ENCODE results near the gene SEMA3D. TPM values are rescaled to one million over a fixed set of nuclear protein-coding genes. Genes with fewer than 3 reads are reported as not detected.

Gene SEMA3D
- total and polyA plus RNA-seq, 2 experiments from 2014 or later: 1.5 to 7.2 TPM

DNA sequence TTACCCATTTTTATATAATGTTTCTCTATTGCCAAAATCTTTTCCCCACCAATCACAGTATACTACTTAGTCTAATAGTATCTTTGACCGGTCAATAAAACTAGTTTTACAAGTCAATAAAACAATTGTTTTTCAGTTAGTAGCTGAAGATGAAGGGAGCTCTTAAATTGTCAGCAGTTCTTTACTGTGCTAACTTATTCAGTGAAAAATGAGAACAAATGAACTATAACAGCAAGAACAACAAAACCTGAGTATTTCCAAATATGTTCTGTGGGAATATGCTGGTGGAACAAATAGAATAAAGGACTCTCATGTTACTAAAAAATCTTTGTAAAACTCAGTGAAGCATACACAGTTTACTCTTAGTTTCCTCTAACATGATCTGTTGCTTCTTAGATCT lies 134.0 kb downstream of the SEMA3D start (continued):
- TF ChIP-seq, protein P1, sequence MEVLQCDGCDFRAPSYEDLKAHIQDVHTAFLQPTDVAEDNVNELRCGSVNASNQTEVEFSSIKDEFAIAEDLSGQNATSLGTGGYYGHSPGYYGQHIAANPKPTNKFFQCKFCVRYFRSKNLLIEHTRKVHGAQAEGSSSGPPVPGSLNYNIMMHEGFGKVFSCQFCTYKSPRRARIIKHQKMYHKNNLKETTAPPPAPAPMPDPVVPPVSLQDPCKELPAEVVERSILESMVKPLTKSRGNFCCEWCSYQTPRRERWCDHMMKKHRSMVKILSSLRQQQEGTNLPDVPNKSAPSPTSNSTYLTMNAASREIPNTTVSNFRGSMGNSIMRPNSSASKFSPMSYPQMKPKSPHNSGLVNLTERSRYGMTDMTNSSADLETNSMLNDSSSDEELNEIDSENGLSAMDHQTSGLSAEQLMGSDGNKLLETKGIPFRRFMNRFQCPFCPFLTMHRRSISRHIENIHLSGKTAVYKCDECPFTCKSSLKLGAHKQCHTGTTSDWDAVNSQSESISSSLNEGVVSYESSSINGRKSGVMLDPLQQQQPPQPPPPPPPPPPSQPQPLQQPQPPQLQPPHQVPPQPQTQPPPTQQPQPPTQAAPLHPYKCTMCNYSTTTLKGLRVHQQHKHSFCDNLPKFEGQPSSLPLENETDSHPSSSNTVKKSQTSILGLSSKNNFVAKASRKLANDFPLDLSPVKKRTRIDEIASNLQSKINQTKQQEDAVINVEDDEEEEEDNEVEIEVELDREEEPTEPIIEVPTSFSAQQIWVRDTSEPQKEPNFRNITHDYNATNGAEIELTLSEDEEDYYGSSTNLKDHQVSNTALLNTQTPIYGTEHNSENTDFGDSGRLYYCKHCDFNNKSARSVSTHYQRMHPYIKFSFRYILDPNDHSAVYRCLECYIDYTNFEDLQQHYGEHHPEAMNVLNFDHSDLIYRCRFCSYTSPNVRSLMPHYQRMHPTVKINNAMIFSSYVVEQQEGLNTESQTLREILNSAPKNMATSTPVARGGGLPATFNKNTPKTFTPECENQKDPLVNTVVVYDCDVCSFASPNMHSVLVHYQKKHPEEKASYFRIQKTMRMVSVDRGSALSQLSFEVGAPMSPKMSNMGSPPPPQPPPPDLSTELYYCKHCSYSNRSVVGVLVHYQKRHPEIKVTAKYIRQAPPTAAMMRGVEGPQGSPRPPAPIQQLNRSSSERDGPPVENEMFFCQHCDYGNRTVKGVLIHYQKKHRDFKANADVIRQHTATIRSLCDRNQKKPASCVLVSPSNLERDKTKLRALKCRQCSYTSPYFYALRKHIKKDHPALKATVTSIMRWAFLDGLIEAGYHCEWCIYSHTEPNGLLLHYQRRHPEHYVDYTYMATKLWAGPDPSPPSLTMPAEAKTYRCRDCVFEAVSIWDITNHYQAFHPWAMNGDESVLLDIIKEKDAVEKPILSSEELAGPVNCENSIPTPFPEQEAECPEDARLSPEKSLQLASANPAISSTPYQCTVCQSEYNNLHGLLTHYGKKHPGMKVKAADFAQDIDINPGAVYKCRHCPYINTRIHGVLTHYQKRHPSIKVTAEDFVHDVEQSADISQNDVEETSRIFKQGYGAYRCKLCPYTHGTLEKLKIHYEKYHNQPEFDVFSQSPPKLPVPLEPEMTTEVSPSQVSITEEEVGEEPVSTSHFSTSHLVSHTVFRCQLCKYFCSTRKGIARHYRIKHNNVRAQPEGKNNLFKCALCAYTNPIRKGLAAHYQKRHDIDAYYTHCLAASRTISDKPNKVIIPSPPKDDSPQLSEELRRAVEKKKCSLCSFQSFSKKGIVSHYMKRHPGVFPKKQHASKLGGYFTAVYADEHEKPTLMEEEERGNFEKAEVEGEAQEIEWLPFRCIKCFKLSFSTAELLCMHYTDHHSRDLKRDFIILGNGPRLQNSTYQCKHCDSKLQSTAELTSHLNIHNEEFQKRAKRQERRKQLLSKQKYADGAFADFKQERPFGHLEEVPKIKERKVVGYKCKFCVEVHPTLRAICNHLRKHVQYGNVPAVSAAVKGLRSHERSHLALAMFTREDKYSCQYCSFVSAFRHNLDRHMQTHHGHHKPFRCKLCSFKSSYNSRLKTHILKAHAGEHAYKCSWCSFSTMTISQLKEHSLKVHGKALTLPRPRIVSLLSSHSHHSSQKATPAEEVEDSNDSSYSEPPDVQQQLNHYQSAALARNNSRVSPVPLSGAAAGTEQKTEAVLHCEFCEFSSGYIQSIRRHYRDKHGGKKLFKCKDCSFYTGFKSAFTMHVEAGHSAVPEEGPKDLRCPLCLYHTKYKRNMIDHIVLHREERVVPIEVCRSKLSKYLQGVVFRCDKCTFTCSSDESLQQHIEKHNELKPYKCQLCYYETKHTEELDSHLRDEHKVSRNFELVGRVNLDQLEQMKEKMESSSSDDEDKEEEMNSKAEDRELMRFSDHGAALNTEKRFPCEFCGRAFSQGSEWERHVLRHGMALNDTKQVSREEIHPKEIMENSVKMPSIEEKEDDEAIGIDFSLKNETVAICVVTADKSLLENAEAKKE (CRISPR knock-in tag; IDR thresholded peaks at IDR 0.05): no peak
- no peak for TF ChIP-seq NANOG (IDR thresholded peaks at IDR 0.05; ENCODE audit: borderline replicate concordance)

GRCh38 chr7:85052056-85052737 lies 134.7 kb downstream of the SEMA3D start:
- H3K27ac Mint-ChIP-seq: no peak overlapping the region
- no peaks in the 10 kb centered on the region for H3K36me3 ChIP-seq (ENCODE audit: insufficient read depth)
- no peak for ATAC-seq
- no peak for TF ChIP-seq POLR2AphosphoS5 (IDR thresholded peaks at IDR 0.05; ENCODE audit: low read depth)
- TF ChIP-seq STAT1 (IDR thresholded peaks at IDR 0.05; ENCODE audit: unreplicated experiment): no peak
- TF ChIP-seq, protein P2, sequence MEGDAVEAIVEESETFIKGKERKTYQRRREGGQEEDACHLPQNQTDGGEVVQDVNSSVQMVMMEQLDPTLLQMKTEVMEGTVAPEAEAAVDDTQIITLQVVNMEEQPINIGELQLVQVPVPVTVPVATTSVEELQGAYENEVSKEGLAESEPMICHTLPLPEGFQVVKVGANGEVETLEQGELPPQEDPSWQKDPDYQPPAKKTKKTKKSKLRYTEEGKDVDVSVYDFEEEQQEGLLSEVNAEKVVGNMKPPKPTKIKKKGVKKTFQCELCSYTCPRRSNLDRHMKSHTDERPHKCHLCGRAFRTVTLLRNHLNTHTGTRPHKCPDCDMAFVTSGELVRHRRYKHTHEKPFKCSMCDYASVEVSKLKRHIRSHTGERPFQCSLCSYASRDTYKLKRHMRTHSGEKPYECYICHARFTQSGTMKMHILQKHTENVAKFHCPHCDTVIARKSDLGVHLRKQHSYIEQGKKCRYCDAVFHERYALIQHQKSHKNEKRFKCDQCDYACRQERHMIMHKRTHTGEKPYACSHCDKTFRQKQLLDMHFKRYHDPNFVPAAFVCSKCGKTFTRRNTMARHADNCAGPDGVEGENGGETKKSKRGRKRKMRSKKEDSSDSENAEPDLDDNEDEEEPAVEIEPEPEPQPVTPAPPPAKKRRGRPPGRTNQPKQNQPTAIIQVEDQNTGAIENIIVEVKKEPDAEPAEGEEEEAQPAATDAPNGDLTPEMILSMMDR (conservative IDR thresholded peaks at IDR 0.05; ENCODE audit: low read depth in 2 of 2): no peak
- no peak for TF ChIP-seq NANOG (IDR thresholded peaks at IDR 0.05; ENCODE audit: borderline replicate concordance)
- TF ChIP-seq ZNF331 (CRISPR knock-in tag; IDR thresholded peaks at IDR 0.05; ENCODE audit: low read depth): no peak
- TF ChIP-seq, protein P1 (CRISPR knock-in tag; IDR thresholded peaks at IDR 0.05): no peak
- no peak for TF ChIP-seq ZNF114 (CRISPR knock-in tag; IDR thresholded peaks at IDR 0.05)

More at GRCh38 chr7:85052056-85052737, 134.7 kb downstream of the SEMA3D start:
- H3K4me1 Mint-ChIP-seq: peaks cover 14% of the 10 kb centered on the region; the same call in 2 of the 3 replicates
- no peak overlapping the region for H3K4me3 Mint-ChIP-seq
- no peaks in the 10 kb centered on the region for H3K9me2 ChIP-seq (ENCODE audit: insufficient read depth)
- peaks cover 3% of the 10 kb centered on the region for H3K27me3 Mint-ChIP-seq (ENCODE audit: insufficient read depth, low read depth, poor library complexity)
- no peak overlapping the region for H3K4me2 ChIP-seq
- H3K36me3 Mint-ChIP-seq (ENCODE audit: low read depth): no peaks in the 10 kb centered on the region
- H3K9me3 Mint-ChIP-seq: no peaks in the 10 kb centered on the region
- H3K27ac ChIP-seq (ENCODE audit: low read depth): no peak overlapping the region
- H3F3A ChIP-seq (replicated peaks; ENCODE audit: low read depth): no peaks in the 10 kb centered on the region
- H2AFZ ChIP-seq: no peak overlapping the region
- H4K20me1 ChIP-seq (replicated peaks; ENCODE audit: insufficient read depth): no peaks in the 10 kb centered on the region
- H3K4me3 ChIP-seq: no peak overlapping the region
- H3K79me2 ChIP-seq (replicated peaks; ENCODE audit: insufficient read depth): no peaks in the 10 kb centered on the region
- DNase-seq (ENCODE audit: low spot score): no peak
- H3K4me1 ChIP-seq (ENCODE audit: insufficient read depth): peaks cover 10% of the 10 kb centered on the region
- no peaks in the 10 kb centered on the region for H3K27me3 ChIP-seq (ENCODE audit: insufficient read depth)

Data from GM23338 (cell line).